ENCODE data around the gene USP35.

USP35 gene

DNA sequence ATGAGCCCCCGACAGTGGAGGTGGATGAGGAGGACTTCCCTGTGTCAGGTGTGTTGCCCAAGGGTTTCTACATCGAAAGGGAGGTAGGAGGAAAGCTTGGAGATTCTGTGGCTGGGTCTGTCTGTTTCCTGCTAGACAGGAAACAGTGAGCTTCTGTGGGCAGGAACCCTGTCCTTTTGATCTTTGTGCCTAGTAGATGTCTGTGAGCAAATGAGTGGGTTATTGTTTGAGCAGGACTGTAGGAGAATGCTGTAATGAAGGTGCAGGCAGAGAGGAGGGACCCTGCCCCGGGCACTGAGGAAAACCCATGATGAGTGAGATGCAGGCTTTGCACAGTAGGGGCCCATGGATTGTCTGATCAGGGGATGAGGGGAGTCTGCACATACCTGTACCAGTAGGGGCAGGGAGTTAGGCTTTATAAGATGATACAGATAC lies 14.0 kb downstream of the USP35 start:
- no peaks in the 10 kb centered on the region for H3K79me2 ChIP-seq (ENCODE audit: insufficient read depth, low read length)
- no peak overlapping the region for H3K9ac ChIP-seq (ENCODE audit: low read length)
- H3K27me3 ChIP-seq (ENCODE audit: low read length), result no peaks in the 10 kb centered on the region
- H3K27ac ChIP-seq (ENCODE audit: low read depth, low read length), result no peak overlapping the region
- no peaks in the 10 kb centered on the region for H4K20me1 ChIP-seq (ENCODE audit: low read depth, low read length)
- H3K9me3 ChIP-seq (ENCODE audit: insufficient read depth, low read length), result no peaks in the 10 kb centered on the region
- no peak overlapping the region for H3K4me3 ChIP-seq (ENCODE audit: insufficient read depth, low read length, poor library complexity, severe bottlenecking)
- H3K36me3 ChIP-seq (ENCODE audit: low read length), result no peaks in the 10 kb centered on the region
- H3F3A ChIP-seq (ENCODE audit: insufficient read depth), result no peaks in the 10 kb centered on the region
- no peak overlapping the region for H3K4me2 ChIP-seq (ENCODE audit: low read depth, low read length, poor library complexity, severe bottlenecking)
- TF ChIP-seq EZH2phosphoT487 (conservative IDR thresholded peaks at IDR 0.05; ENCODE audit: low read length) (no peak), CTCF (IDR thresholded peaks at IDR 0.05; ENCODE audit: insufficient read depth, low read length, poor library complexity, severe bottlenecking) (no peak)
- H2AFZ ChIP-seq (ENCODE audit: low read depth, low read length, severe bottlenecking), result no peak overlapping the region
- no peaks in the 10 kb centered on the region for H3K9me2 ChIP-seq (replicated peaks; ENCODE audit: insufficient read depth, low read length)

GRCh38 chr11:78203184-78203583 lies 14.5 kb downstream of the USP35 start:
- H3K79me2 ChIP-seq (ENCODE audit: insufficient read depth, low read length), result no peaks in the 10 kb centered on the region
- no peaks in the 10 kb centered on the region for H3K9me3 ChIP-seq (ENCODE audit: insufficient read depth, low read length)
- H3K9me2 ChIP-seq (replicated peaks; ENCODE audit: insufficient read depth, low read length), result no peaks in the 10 kb centered on the region
- no peak overlapping the region for H3K27ac ChIP-seq (ENCODE audit: low read depth, low read length)
- no peak overlapping the region for H3K4me2 ChIP-seq (ENCODE audit: low read depth, low read length, poor library complexity, severe bottlenecking)
- H3K27me3 ChIP-seq (ENCODE audit: low read length), result no peaks in the 10 kb centered on the region
- H3K9ac ChIP-seq (ENCODE audit: low read length), result no peak overlapping the region
- no peak overlapping the region for H2AFZ ChIP-seq (ENCODE audit: low read depth, low read length, severe bottlenecking)
- no peaks in the 10 kb centered on the region for H3F3A ChIP-seq (ENCODE audit: insufficient read depth)
- no peaks in the 10 kb centered on the region for H3K36me3 ChIP-seq (ENCODE audit: low read length)
- H4K20me1 ChIP-seq (ENCODE audit: low read depth, low read length), result no peaks in the 10 kb centered on the region
- no peak overlapping the region for H3K4me3 ChIP-seq (ENCODE audit: insufficient read depth, low read length, poor library complexity, severe bottlenecking)
- no peak for TF ChIP-seq CTCF (IDR thresholded peaks at IDR 0.05; ENCODE audit: insufficient read depth, low read length, poor library complexity, severe bottlenecking)
- TF ChIP-seq EZH2phosphoT487 (conservative IDR thresholded peaks at IDR 0.05; ENCODE audit: low read length), result no peak

GRCh38 chr11:78205256-78205655 lies 16.5 kb downstream of the USP35 start:
- H3K27ac ChIP-seq (ENCODE audit: low read depth, low read length), result no peak overlapping the region
- H4K20me1 ChIP-seq (ENCODE audit: low read depth, low read length), result no peaks in the 10 kb centered on the region
- no peaks in the 10 kb centered on the region for H3K27me3 ChIP-seq (ENCODE audit: low read length)
- no peaks in the 10 kb centered on the region for H3K9me2 ChIP-seq (replicated peaks; ENCODE audit: insufficient read depth, low read length)
- H3K4me3 ChIP-seq (ENCODE audit: insufficient read depth, low read length, poor library complexity, severe bottlenecking), result no peak overlapping the region
- no peaks in the 10 kb centered on the region for H3K36me3 ChIP-seq (ENCODE audit: low read length)
- no peak overlapping the region for H2AFZ ChIP-seq (ENCODE audit: low read depth, low read length, severe bottlenecking)
- no peaks in the 10 kb centered on the region for H3K9me3 ChIP-seq (ENCODE audit: insufficient read depth, low read length)
- H3K4me2 ChIP-seq (ENCODE audit: low read depth, low read length, poor library complexity, severe bottlenecking), result no peak overlapping the region
- TF ChIP-seq CTCF (IDR thresholded peaks at IDR 0.05; ENCODE audit: insufficient read depth, low read length, poor library complexity, severe bottlenecking), result no peak
- no peak for TF ChIP-seq EZH2phosphoT487 (conservative IDR thresholded peaks at IDR 0.05; ENCODE audit: low read length)
- H3F3A ChIP-seq (ENCODE audit: insufficient read depth), result no peaks in the 10 kb centered on the region
- no peak overlapping the region for H3K9ac ChIP-seq (ENCODE audit: low read length)
- H3K79me2 ChIP-seq (ENCODE audit: insufficient read depth, low read length), result no peaks in the 10 kb centered on the region
